ENCODE results near the gene PTPDC1. TPM values are rescaled to one million over a fixed set of nuclear protein-coding genes. Genes with fewer than 3 reads are reported as not detected.

Gene PTPDC1
- polyA plus RNA-seq, 1 experiment, result 6.6 TPM

DNA sequence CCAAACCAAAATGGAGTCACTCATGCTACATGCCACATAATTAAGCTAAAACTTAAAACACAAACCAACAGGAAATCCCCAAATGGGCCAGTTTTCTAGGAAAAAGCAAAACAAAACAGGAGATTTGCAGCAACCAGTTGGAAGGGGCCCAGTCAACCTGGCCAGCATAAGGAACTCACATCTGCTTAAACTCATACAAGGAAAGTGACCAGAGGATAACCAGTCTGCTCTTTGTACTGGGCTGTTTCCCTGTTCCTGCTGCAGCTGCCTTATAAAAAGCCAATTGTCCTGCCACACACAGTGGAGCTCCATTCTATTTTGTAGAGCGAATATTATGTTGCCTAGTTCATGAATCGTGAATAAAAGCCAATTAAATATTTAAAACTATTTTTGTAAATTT lies 29.5 kb upstream of the PTPDC1 start:
- CTCF ChIA-PET, result interaction anchor here (1.0 to 4.7 kb wide), 3 partner anchors 10 to 159 kb away, joined by 3 to 34 read pairs (median 4); no protein-coding TSS in a partner anchor

DNA sequence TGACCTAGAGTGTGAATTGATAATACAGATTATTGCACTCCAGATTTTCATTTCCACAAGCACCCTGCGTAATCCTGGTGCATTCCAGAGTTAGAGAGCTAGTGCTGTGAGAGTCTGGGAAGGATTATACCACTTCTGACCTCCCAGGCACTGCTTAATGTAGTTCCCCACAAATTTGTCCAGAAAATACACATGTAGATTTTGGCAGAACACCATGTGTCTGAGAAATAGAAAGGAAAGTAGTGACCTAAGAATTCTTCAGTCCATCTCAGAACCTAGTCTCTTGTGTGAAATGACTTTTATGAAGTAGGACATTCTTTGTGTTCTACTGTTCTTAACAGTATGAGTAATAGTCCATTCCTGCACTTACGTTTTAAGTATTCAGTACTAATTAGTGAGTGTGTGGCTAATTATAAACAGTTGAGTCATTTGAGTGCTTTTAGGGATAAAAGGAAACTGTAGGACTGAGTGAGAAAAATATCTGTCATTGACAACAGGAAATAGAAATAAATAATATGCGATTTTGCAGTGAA lies 27.8 kb upstream of the PTPDC1 start:
- no peaks in the 10 kb centered on the region for H3K27me3 ChIP-seq (ENCODE audit: control insufficient read depth, insufficient read depth, low read length)
- ChIA-PET POLR2A (interaction anchor here (1.0 kb wide), 1 partner anchor 110 kb away, joined by 3 read pairs; no protein-coding TSS in a partner anchor), CTCF (interaction anchor here (1.4 to 4.7 kb wide), 3 partner anchors 8 to 157 kb away, joined by 7 to 34 read pairs (median 8); no protein-coding TSS in a partner anchor)
- H3K4me3 ChIP-seq (ENCODE audit: low read depth, low read length), result no peak overlapping the region
- no peak overlapping the region for H3K27ac ChIP-seq (ENCODE audit: low read depth, low read length)
- TF ChIP-seq, protein P1, sequence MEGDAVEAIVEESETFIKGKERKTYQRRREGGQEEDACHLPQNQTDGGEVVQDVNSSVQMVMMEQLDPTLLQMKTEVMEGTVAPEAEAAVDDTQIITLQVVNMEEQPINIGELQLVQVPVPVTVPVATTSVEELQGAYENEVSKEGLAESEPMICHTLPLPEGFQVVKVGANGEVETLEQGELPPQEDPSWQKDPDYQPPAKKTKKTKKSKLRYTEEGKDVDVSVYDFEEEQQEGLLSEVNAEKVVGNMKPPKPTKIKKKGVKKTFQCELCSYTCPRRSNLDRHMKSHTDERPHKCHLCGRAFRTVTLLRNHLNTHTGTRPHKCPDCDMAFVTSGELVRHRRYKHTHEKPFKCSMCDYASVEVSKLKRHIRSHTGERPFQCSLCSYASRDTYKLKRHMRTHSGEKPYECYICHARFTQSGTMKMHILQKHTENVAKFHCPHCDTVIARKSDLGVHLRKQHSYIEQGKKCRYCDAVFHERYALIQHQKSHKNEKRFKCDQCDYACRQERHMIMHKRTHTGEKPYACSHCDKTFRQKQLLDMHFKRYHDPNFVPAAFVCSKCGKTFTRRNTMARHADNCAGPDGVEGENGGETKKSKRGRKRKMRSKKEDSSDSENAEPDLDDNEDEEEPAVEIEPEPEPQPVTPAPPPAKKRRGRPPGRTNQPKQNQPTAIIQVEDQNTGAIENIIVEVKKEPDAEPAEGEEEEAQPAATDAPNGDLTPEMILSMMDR (IDR thresholded peaks at IDR 0.05; ENCODE audit: low read depth, low read length), result no peak
- peaks cover 5% of the 10 kb centered on the region for H3K9me3 ChIP-seq (ENCODE audit: control insufficient read depth, insufficient read depth, low read length)
- peak; percentile 7 for DNase-seq (ENCODE audit: low read depth, low spot score)

More for the DNA sequence above, 29.5 kb upstream of the PTPDC1 start:
- Histone ChIP-seq H3K27ac (ENCODE audit: low read depth, low read length) (no peak overlapping the region), H3K4me3 (ENCODE audit: low read depth, low read length) (no peak overlapping the region), H3K9me3 (ENCODE audit: control insufficient read depth, insufficient read depth, low read length) (peaks cover 5% of the 10 kb centered on the region), H3K27me3 (ENCODE audit: control insufficient read depth, insufficient read depth, low read length) (no peaks in the 10 kb centered on the region)
- TF ChIP-seq, protein P1 (IDR thresholded peaks at IDR 0.05; ENCODE audit: low read depth, low read length), result no peak
- POLR2A ChIA-PET, result no interaction called here
- DNase-seq (ENCODE audit: low read depth, low spot score), result no peak

DNA sequence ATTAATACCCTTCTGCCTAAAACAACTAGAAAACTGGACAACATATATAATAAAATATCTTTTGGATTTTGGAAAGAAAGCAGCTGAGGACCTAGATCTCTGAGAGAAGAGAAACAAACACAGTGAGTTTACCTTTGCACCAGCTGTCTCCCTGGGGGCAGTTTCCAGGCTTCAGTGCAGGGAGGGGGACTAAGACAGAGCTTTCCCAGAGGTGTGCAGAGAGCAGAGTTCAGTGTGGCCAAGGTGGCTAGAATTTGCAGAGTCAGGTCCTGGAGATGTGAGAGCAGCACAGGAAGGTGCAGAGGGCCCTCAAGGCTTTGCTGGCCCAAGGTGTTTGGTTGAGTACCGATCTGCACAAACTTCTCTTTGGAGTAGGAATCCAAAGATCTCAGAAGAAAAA lies 26.3 kb upstream of the PTPDC1 start:
- DNase-seq (ENCODE audit: low read depth, low spot score), result no peak
- POLR2A ChIA-PET, result interaction anchor here (0.7 kb wide), 1 partner anchor 178 kb away, joined by 3 read pairs; no protein-coding TSS in a partner anchor
- Histone ChIP-seq H3K4me3 (ENCODE audit: low read depth, low read length) (no peak overlapping the region), H3K9me3 (ENCODE audit: control insufficient read depth, insufficient read depth, low read length) (peaks cover 8% of the 10 kb centered on the region), H3K27ac (ENCODE audit: low read depth, low read length) (no peak overlapping the region), H3K27me3 (ENCODE audit: control insufficient read depth, insufficient read depth, low read length) (no peaks in the 10 kb centered on the region)
- TF ChIP-seq, protein P1 (IDR thresholded peaks at IDR 0.05; ENCODE audit: low read depth, low read length), result no peak
- CTCF ChIA-PET, result interaction anchor here (0.7 to 4.7 kb wide), 4 partner anchors 7 to 155 kb away, joined by 3 to 34 read pairs (median 8); no protein-coding TSS in a partner anchor

GRCh38 chr9:94061864-94062263 lies 22.4 kb upstream of the PTPDC1 start:
- H3K4me3 ChIP-seq (ENCODE audit: low read depth, low read length), result no peak overlapping the region
- TF ChIP-seq, protein P1 (IDR thresholded peaks at IDR 0.05; ENCODE audit: low read depth, low read length), result no peak
- H3K27me3 ChIP-seq (ENCODE audit: control insufficient read depth, insufficient read depth, low read length), result no peaks in the 10 kb centered on the region
- peaks cover 8% of the 10 kb centered on the region for H3K9me3 ChIP-seq (ENCODE audit: control insufficient read depth, insufficient read depth, low read length)
- ChIA-PET POLR2A (no interaction called here), CTCF (interaction anchor here (1.0 kb wide), 1 partner anchor 151 kb away, joined by 3 read pairs; no protein-coding TSS in a partner anchor)
- DNase-seq (ENCODE audit: low read depth, low spot score), result no peak
- H3K27ac ChIP-seq (ENCODE audit: low read depth, low read length), result no peak overlapping the region

DNA sequence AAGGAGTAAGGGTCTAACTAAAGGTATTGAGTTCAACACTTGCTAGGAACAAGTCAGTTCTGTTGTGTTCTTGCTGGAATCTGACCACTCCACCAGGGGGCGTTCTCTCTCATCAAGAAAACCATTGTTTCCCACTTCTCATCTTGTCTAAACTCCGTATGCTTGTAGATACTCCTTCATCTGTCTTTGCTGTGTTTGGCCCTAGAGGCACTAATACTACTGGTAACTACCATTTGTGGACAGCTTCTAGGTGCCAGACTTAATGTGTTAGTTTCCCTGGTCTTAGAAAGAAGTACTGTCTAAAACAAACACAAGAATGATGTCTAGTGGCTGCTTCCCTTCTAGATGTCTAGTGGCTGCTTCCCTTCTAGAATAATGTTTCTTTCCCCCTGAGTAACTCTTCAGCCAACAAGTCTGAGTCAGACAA lies 18.7 kb upstream of the PTPDC1 start:
- peak; percentile 82 for DNase-seq (ENCODE audit: low read depth, low spot score)
- CTCF ChIA-PET, result interaction anchor here (0.9 to 5.6 kb wide), 22 partner anchors 10 to 148 kb away, joined by 3 to 249 read pairs (median 6); no protein-coding TSS in a partner anchor
- Histone ChIP-seq H3K9me3 (ENCODE audit: control insufficient read depth, insufficient read depth, low read length) (peaks cover 8% of the 10 kb centered on the region), H3K4me3 (ENCODE audit: low read depth, low read length) (no peak overlapping the region), H3K27me3 (ENCODE audit: control insufficient read depth, insufficient read depth, low read length) (no peaks in the 10 kb centered on the region), H3K27ac (ENCODE audit: low read depth, low read length) (no peak overlapping the region)
- POLR2A ChIA-PET, result no interaction called here
- TF ChIP-seq, protein P1 (IDR thresholded peaks at IDR 0.05; ENCODE audit: low read depth, low read length), result peak; percentile 85

Data from AG04450 (cell line).